ENCODE data around the gene EFTUD2.

Gene EFTUD2

GRCh38 chr17:44879376-44879775 lies 19.9 kb downstream of the EFTUD2 start:
- H3K4ac ChIP-seq (ENCODE audit: low read depth, low read length), result no peak overlapping the region
- H2BK12ac ChIP-seq (ENCODE audit: low read length), result no peak overlapping the region
- no peaks in the 10 kb centered on the region for H3K79me1 ChIP-seq (ENCODE audit: low read length)
- H2AFZ ChIP-seq (ENCODE audit: insufficient read depth, low read length, poor library complexity), result no peak overlapping the region
- H3K36me3 ChIP-seq (ENCODE audit: control insufficient read depth in 1 of 2, insufficient read depth in 2 of 2, low read length in 2 of 2), result peaks cover 28 to 55% of the 10 kb centered on the region in 2 experiments
- no peak overlapping the region for H3K23ac ChIP-seq (ENCODE audit: low read length)
- no peak overlapping the region for H4K91ac ChIP-seq (ENCODE audit: low read depth, low read length)
- H4K8ac ChIP-seq (ENCODE audit: low read depth, low read length), result no peak overlapping the region
- no peak overlapping the region for H3K18ac ChIP-seq (ENCODE audit: low read length)
- H3K4me1 ChIP-seq (ENCODE audit: control insufficient read depth in 1 of 2, insufficient read depth in 2 of 2, low read length in 2 of 2), result no peaks in the 10 kb centered on the region
- H3K9me3 ChIP-seq (ENCODE audit: insufficient read depth, low read depth, low read length), result no peaks in the 10 kb centered on the region
- no peak overlapping the region for H3K4me2 ChIP-seq (ENCODE audit: low read length)
- H3K14ac ChIP-seq (ENCODE audit: low read length), result no peak overlapping the region
- no peak overlapping the region for H4K12ac ChIP-seq (ENCODE audit: low read depth, low read length)
- H3K27ac ChIP-seq (ENCODE audit: low read depth, low read length), result no peak overlapping the region
- H3K9ac ChIP-seq (ENCODE audit: low read length), result no peak overlapping the region
- no peaks in the 10 kb centered on the region for H3K27me3 ChIP-seq (ENCODE audit: insufficient read depth, low read length)
- no peak overlapping the region for H2BK5ac ChIP-seq (ENCODE audit: low read depth, low read length, poor library complexity)
- H2AK5ac ChIP-seq (ENCODE audit: low read length), result no peak overlapping the region
- no peak overlapping the region for H2BK120ac ChIP-seq (ENCODE audit: insufficient read depth, low read length, poor library complexity)
- no peak for DNase-seq
- no peak overlapping the region for H3K4me3 ChIP-seq (ENCODE audit: low read depth, low read length)
- H3K79me2 ChIP-seq (ENCODE audit: control insufficient read depth, insufficient read depth, low read length, poor library complexity), result no peaks in the 10 kb centered on the region
- WGBS (ENCODE audit: extremely low coverage, insufficient coverage, insufficient read length), result no CpG with 5 or more reads among the region's 6 CpGs

- Histone ChIP-seq H3K4me2 (ENCODE audit: low read length) (no peak overlapping the region), H3K9me3 (ENCODE audit: insufficient read depth, low read depth, low read length) (no peaks in the 10 kb centered on the region), H3K9ac (ENCODE audit: low read length) (no peak overlapping the region), H2AK5ac (ENCODE audit: low read length) (no peak overlapping the region), H3K36me3 (ENCODE audit: control insufficient read depth in 1 of 2, insufficient read depth in 2 of 2, low read length in 2 of 2) (peaks cover 24 to 54% of the 10 kb centered on the region in 2 experiments), H4K8ac (ENCODE audit: low read depth, low read length) (no peak overlapping the region), H3K14ac (ENCODE audit: low read length) (no peak overlapping the region), H3K4ac (ENCODE audit: low read depth, low read length) (no peak overlapping the region), H4K12ac (ENCODE audit: low read depth, low read length) (no peak overlapping the region), H2BK120ac (ENCODE audit: insufficient read depth, low read length, poor library complexity) (no peak overlapping the region), H3K79me1 (ENCODE audit: low read length) (no peaks in the 10 kb centered on the region), H3K79me2 (ENCODE audit: control insufficient read depth, insufficient read depth, low read length, poor library complexity) (no peaks in the 10 kb centered on the region), H2BK12ac (ENCODE audit: low read length) (no peak overlapping the region), H3K27me3 (ENCODE audit: insufficient read depth, low read length) (no peaks in the 10 kb centered on the region), H3K18ac (ENCODE audit: low read length) (no peak overlapping the region), H3K4me3 (ENCODE audit: low read depth, low read length) (no peak overlapping the region), H3K27ac (ENCODE audit: low read depth, low read length) (no peak overlapping the region), H2BK5ac (ENCODE audit: low read depth, low read length, poor library complexity) (no peak overlapping the region), H3K23ac (ENCODE audit: low read length) (no peak overlapping the region), H2AFZ (ENCODE audit: insufficient read depth, low read length, poor library complexity) (no peak overlapping the region), H4K91ac (ENCODE audit: low read depth, low read length) (no peak overlapping the region), H3K4me1 (ENCODE audit: control insufficient read depth in 1 of 2, insufficient read depth in 2 of 2, low read length in 2 of 2) (no peaks in the 10 kb centered on the region)
- no CpG with 5 or more reads among the region's 6 CpGs for WGBS (ENCODE audit: extremely low coverage, insufficient coverage, insufficient read length)
- DNase-seq, result peak; percentile 16 to 68
These were observed 20.5 kb downstream of the EFTUD2 start for GRCh38 chr17:44878627-44879221.

- no peak overlapping the region for H3K27ac ChIP-seq (ENCODE audit: low read depth, low read length)
- H3K9me3 ChIP-seq (ENCODE audit: insufficient read depth, low read depth, low read length), result no peaks in the 10 kb centered on the region
- no peaks in the 10 kb centered on the region for H3K27me3 ChIP-seq (ENCODE audit: insufficient read depth, low read length)
- no peak overlapping the region for H3K4me3 ChIP-seq (ENCODE audit: low read depth, low read length)
- no peak overlapping the region for H3K9ac ChIP-seq (ENCODE audit: low read length)
- WGBS (ENCODE audit: extremely low coverage, insufficient coverage, insufficient read length), result no CpG with 5 or more reads among the region's 5 CpGs
- no peak overlapping the region for H2AFZ ChIP-seq (ENCODE audit: insufficient read depth, low read length, poor library complexity)
- no peak overlapping the region for H2BK120ac ChIP-seq (ENCODE audit: insufficient read depth, low read length, poor library complexity)
- no peak overlapping the region for H3K4ac ChIP-seq (ENCODE audit: low read depth, low read length)
- H2BK12ac ChIP-seq (ENCODE audit: low read length), result no peak overlapping the region
- H3K23ac ChIP-seq (ENCODE audit: low read length), result no peak overlapping the region
- no peaks in the 10 kb centered on the region for H3K79me2 ChIP-seq (ENCODE audit: control insufficient read depth, insufficient read depth, low read length, poor library complexity)
- no peak for DNase-seq
- H4K12ac ChIP-seq (ENCODE audit: low read depth, low read length), result no peak overlapping the region
- peaks cover 26 to 51% of the 10 kb centered on the region in 2 experiments for H3K36me3 ChIP-seq (ENCODE audit: control insufficient read depth in 1 of 2, insufficient read depth in 2 of 2, low read length in 2 of 2)
- no peak overlapping the region for H2BK5ac ChIP-seq (ENCODE audit: low read depth, low read length, poor library complexity)
- H3K18ac ChIP-seq (ENCODE audit: low read length), result no peak overlapping the region
- H4K8ac ChIP-seq (ENCODE audit: low read depth, low read length), result no peak overlapping the region
- H3K4me1 ChIP-seq (ENCODE audit: control insufficient read depth in 1 of 2, insufficient read depth in 2 of 2, low read length in 2 of 2), result no peaks in the 10 kb centered on the region
- no peak overlapping the region for H3K4me2 ChIP-seq (ENCODE audit: low read length)
- H2AK5ac ChIP-seq (ENCODE audit: low read length), result no peak overlapping the region
- no peaks in the 10 kb centered on the region for H3K79me1 ChIP-seq (ENCODE audit: low read length)
- no peak overlapping the region for H3K14ac ChIP-seq (ENCODE audit: low read length)
- no peak overlapping the region for H4K91ac ChIP-seq (ENCODE audit: low read depth, low read length)
These were observed 22.1 kb downstream of the EFTUD2 start for GRCh38 chr17:44877121-44877520.

- no peak overlapping the region for H4K12ac ChIP-seq (ENCODE audit: low read depth, low read length)
- H2AFZ ChIP-seq (ENCODE audit: insufficient read depth, low read length, poor library complexity), result no peak overlapping the region
- no peak overlapping the region for H2BK120ac ChIP-seq (ENCODE audit: insufficient read depth, low read length, poor library complexity)
- no peak overlapping the region for H4K91ac ChIP-seq (ENCODE audit: low read depth, low read length)
- no peaks in the 10 kb centered on the region for H3K9me3 ChIP-seq (ENCODE audit: insufficient read depth, low read depth, low read length)
- no peaks in the 10 kb centered on the region for H3K79me1 ChIP-seq (ENCODE audit: low read length)
- H3K9ac ChIP-seq (ENCODE audit: low read length), result no peak overlapping the region
- no peak overlapping the region for H3K14ac ChIP-seq (ENCODE audit: low read length)
- H3K27ac ChIP-seq (ENCODE audit: low read depth, low read length), result no peak overlapping the region
- no peaks in the 10 kb centered on the region for H3K27me3 ChIP-seq (ENCODE audit: insufficient read depth, low read length)
- WGBS (ENCODE audit: extremely low coverage, insufficient coverage, insufficient read length), result no CpG with 5 or more reads among the region's 6 CpGs
- H3K36me3 ChIP-seq (ENCODE audit: control insufficient read depth in 1 of 2, insufficient read depth in 2 of 2, low read length in 2 of 2), result peaks cover 29 to 51% of the 10 kb centered on the region in 2 experiments
- no peak overlapping the region for H2BK12ac ChIP-seq (ENCODE audit: low read length)
- no peak overlapping the region for H3K4me3 ChIP-seq (ENCODE audit: low read depth, low read length)
- no peak overlapping the region for H4K8ac ChIP-seq (ENCODE audit: low read depth, low read length)
- H2BK5ac ChIP-seq (ENCODE audit: low read depth, low read length, poor library complexity), result no peak overlapping the region
- H3K23ac ChIP-seq (ENCODE audit: low read length), result no peak overlapping the region
- DNase-seq, result no peak
- H3K4me2 ChIP-seq (ENCODE audit: low read length), result no peak overlapping the region
- no peaks in the 10 kb centered on the region for H3K79me2 ChIP-seq (ENCODE audit: control insufficient read depth, insufficient read depth, low read length, poor library complexity)
- H3K18ac ChIP-seq (ENCODE audit: low read length), result no peak overlapping the region
- H3K4ac ChIP-seq (ENCODE audit: low read depth, low read length), result no peak overlapping the region
- no peak overlapping the region for H2AK5ac ChIP-seq (ENCODE audit: low read length)
- no peaks in the 10 kb centered on the region for H3K4me1 ChIP-seq (ENCODE audit: control insufficient read depth in 1 of 2, insufficient read depth in 2 of 2, low read length in 2 of 2)
These were observed 23.5 kb downstream of the EFTUD2 start for GRCh38 chr17:44875761-44876160.
